Kidney (tissue), 14 donors: ENCODE results near the gene APP. TPM values are rescaled to one million over a fixed set of nuclear protein-coding genes. Genes with fewer than 3 reads are reported as not detected.
"Not testable (repeated sequence)": the region's sequence is repeated elsewhere in the genome, so short reads cannot be mapped to it uniquely, and the experiment has no call there.

Source experiments
- DNase-seq, 5 donors: peaks; one replicate each; pipeline ENCODE4 v3.0.0-alpha.2; 2013 to 2020
- FAIRE-seq: peaks from 2 replicates; lab custom pipeline; 2012; peaks lifted over from hg19 to GRCh38; lab: Jason Lieb, UNC
- H3K27ac ChIP-seq, 2 donors: one replicate each; pipeline ENCODE4 v1.7.0; 2013; ENCODE audit warnings: low read depth in 2 of 2, low read length in 2 of 2, inconsistent platforms in 1 of 2
- H3K27me3 ChIP-seq: one replicate; pipeline ENCODE4 v1.7.1; 2013; ENCODE audit warnings: low read length, inconsistent platforms; ENCODE audit not compliant: control insufficient read depth, insufficient read depth
- H3K36me3 ChIP-seq, 3 donors: one replicate each; pipeline versions ENCODE4 v1.7.0 to v1.7.1; 2013; ENCODE audit warnings: low read length in 3 of 3, control low read depth in 1 of 3, inconsistent platforms in 1 of 3; ENCODE audit not compliant: insufficient read depth in 3 of 3, control insufficient read depth in 2 of 3
- H3K4me1 ChIP-seq, 3 donors: one replicate each; pipeline versions ENCODE4 v1.7.0 to v1.7.1; 2013; ENCODE audit warnings: low read length in 3 of 3, inconsistent platforms in 1 of 3, low read depth in 1 of 3; ENCODE audit not compliant: control insufficient read depth in 2 of 3, insufficient read depth in 2 of 3
- H3K4me3 ChIP-seq, 3 donors: one replicate each; pipeline versions ENCODE4 v1.7.0 to v1.8.1; 2013; ENCODE audit warnings: low read length in 3 of 3, control low read depth in 1 of 3, inconsistent platforms in 1 of 3
- H3K9ac ChIP-seq, 3 donors: one replicate each; pipeline versions ENCODE4 v1.7.0 to v1.7.1; 2013; ENCODE audit warnings: low read length in 3 of 3, control low read depth in 1 of 3, inconsistent platforms in 1 of 3
- H3K9me3 ChIP-seq, 3 donors: one replicate each; pipeline versions ENCODE4 v1.7.0 to v1.7.1; 2013; ENCODE audit warnings: low read length in 3 of 3, control low read depth in 1 of 3, inconsistent platforms in 1 of 3; ENCODE audit not compliant: control insufficient read depth in 2 of 3, insufficient read depth in 1 of 3
- intact Hi-C: fragments of 100-400 bp; cut with DNase I; formaldehyde crosslinking; loops from one replicate; pipeline ENCODE4 v1.11.1; 2022
- polyA plus RNA-seq: library from polyadenylated mRNA; stranded (reverse); fragments of 350-450 nt; fragmentation: Illumina TruSeq; extraction: RNeasy Lipid Tissue Mini Kit (QIAGEN cat#74804); gene quantifications from one replicate; pipeline ENCODE4 v1.2.3, GENCODE V29; 2014; ENCODE audit warnings: low read depth, low replicate concordance; ENCODE audit not compliant: insufficient read depth
- total RNA-seq: library from RNA; stranded (reverse); fragmentation: NEBNext Ultra II Directional; extraction: Animal tissue kit (Norgen Biotek cat#: 25700); gene quantifications from one replicate; pipeline ENCODE4 v1.2.1, GENCODE V29; 2021
- TF ChIP-seq, protein P1 (sequence below): IDR thresholded peaks from 3 replicates; pipeline ENCODE4 v1.5.1; 2012; ENCODE audit warnings: mild to moderate bottlenecking, moderate library complexity, borderline replicate concordance; ENCODE audit not compliant: insufficient read depth; ENCODE audit errors: extremely low read depth
- donor health status: control.
- donor health status: control.
- donor health status: control.
- donor health status: control.
- donor health status: control.
- donor health status: DM: yes; HTN: yes; CAD: no.
- donor health status: Normal renal cell carcinoma (clear cell type).

The APP gene
- total and polyA plus RNA-seq, 2 donors from 2014 or later, result 472 to 1,303 TPM

DNA sequence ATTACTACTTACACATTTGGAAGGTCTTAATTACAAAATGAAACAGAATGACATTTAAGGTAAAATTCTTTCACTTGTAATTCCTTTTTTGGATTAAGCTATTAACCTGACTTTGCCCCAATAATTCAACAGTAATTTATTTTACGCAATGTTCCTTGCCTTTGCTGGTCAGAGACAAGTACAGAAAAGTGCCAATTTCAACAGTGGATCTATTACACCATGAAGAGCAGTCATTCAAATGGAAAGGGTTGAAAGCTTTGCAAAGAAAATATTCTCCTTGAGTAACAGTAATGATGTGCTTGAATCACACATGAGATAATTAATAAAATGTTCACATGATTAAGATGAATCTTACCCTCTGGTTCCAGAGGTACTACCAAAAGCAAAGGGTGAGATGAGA is 84.7 kb downstream of the APP start:
- no peak for FAIRE-seq
- no peak overlapping the region for H3K4me3 ChIP-seq
- DNase-seq, result no peak
- peaks cover 0 to 5% (median 0%) of the 10 kb centered on the region in 3 donors for H3K36me3 ChIP-seq
- H3K27me3 ChIP-seq, result no peaks in the 10 kb centered on the region
- no peak overlapping the region for H3K27ac ChIP-seq
- intact Hi-C loops, result no loop called here
- TF ChIP-seq, protein P1, sequence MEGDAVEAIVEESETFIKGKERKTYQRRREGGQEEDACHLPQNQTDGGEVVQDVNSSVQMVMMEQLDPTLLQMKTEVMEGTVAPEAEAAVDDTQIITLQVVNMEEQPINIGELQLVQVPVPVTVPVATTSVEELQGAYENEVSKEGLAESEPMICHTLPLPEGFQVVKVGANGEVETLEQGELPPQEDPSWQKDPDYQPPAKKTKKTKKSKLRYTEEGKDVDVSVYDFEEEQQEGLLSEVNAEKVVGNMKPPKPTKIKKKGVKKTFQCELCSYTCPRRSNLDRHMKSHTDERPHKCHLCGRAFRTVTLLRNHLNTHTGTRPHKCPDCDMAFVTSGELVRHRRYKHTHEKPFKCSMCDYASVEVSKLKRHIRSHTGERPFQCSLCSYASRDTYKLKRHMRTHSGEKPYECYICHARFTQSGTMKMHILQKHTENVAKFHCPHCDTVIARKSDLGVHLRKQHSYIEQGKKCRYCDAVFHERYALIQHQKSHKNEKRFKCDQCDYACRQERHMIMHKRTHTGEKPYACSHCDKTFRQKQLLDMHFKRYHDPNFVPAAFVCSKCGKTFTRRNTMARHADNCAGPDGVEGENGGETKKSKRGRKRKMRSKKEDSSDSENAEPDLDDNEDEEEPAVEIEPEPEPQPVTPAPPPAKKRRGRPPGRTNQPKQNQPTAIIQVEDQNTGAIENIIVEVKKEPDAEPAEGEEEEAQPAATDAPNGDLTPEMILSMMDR, result no peak
- no peak overlapping the region for H3K9ac ChIP-seq
- H3K4me1 ChIP-seq, result no peaks in the 10 kb centered on the region
- no peaks in the 10 kb centered on the region for H3K9me3 ChIP-seq

DNA sequence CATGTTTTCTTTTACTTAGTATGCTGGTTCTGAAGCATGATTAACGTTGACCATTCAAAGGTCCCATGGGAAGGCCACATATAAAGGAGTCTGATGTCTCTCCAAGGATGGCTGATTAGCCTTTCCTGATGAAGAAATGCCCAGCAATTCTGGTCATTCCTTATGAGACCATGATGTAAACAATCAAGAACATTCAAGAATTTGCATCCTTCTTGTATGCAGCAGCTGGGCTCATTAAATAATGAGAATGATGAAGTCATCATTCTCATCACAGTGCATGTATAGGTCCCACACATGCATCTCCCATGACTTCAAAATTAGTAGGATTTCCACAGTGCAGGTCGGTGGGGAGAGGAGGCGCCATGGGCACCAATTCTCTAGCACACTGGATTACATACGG is 85.4 kb downstream of the APP start:
- Histone ChIP-seq H3K36me3 (peaks cover 0 to 5% (median 0%) of the 10 kb centered on the region in 3 donors), H3K27me3 (no peaks in the 10 kb centered on the region), H3K4me1 (no peaks in the 10 kb centered on the region), H3K9ac (no peak overlapping the region), H3K4me3 (no peak overlapping the region), H3K9me3 (no peaks in the 10 kb centered on the region), H3K27ac (no peak overlapping the region)
- DNase-seq, result no peak
- TF ChIP-seq, protein P1, result no peak
- intact Hi-C loops, result no loop called here
- no peak for FAIRE-seq

DNA sequence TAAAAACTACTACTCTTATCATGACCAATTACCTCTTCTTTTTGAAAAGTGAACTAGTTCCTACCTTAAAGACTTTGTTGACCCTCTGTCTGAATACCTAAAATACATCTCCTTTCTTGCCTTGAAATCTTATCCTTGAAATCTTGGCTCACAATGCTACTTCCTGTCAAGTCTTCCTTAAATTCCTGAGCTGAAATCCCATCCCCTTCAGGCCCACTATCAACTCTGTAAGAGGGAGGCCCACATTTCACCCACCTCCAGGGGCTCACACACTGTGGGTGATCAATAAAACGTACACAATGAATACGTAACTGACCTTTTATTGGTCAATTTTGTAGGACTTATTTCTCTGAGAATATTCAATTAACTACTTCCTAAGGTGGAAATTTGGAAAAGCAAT is 88.0 kb downstream of the APP start:
- intact Hi-C loops, result no loop called here
- Histone ChIP-seq H3K27me3 (no peaks in the 10 kb centered on the region), H3K9ac (no peak overlapping the region), H3K36me3 (no peaks in the 10 kb centered on the region), H3K9me3 (no peaks in the 10 kb centered on the region), H3K27ac (no peak overlapping the region), H3K4me3 (no peak overlapping the region), H3K4me1 (no peaks in the 10 kb centered on the region)
- TF ChIP-seq, protein P1, result no peak
- DNase-seq, result no peak
- FAIRE-seq, result no peak

GRCh38 chr21:26081175-26081760 is 89.3 kb downstream of the APP start:
- H3K4me1 ChIP-seq, H3K9ac ChIP-seq, intact Hi-C loops, H3K27me3 ChIP-seq, H3K36me3 ChIP-seq, H3K27ac ChIP-seq, H3K9me3 ChIP-seq, FAIRE-seq, H3K4me3 ChIP-seq, DNase-seq: not testable (repeated sequence)
